A549 (cell line): Measurements from ENCODE around the gene UNC79. TPM values are rescaled to one million over a fixed set of nuclear protein-coding genes. Genes with fewer than 3 reads are reported as not detected.
A peak's percentile ranks its signal among the peaks of the same experiment; 100 is the strongest.

Experiments
- ATAC-seq, 2 experiments: fragments of 200-7000 bp in 1 of 2; fragments of >200 bp in 1 of 2; cut with Nextera tagmentation in 1 of 2; cut with Tn5 transposase in 1 of 2; 3 replicates each; pipeline versions ENCODE4 v1.8.0 to v1.9.1; 2018 to 2020; ENCODE audit warnings: mild to moderate bottlenecking in 1 of 2, moderate library complexity in 1 of 2
- CTCF ChIA-PET: fragments of 300-600 bp; sonication (Branson Sonifier 250); formaldehyde crosslinking; extraction: SDS; loops from one replicate; lab custom pipeline; 2021; ENCODE audit warnings: antibody characterized with exemption, inconsistent platforms; lab: Yijun Ruan, JAX
- POLR2A ChIA-PET: fragments of 350-600 bp; formaldehyde crosslinking; extraction: SDS; loops from one replicate; lab custom pipeline; 2021; ENCODE audit warnings: antibody characterized with exemption, inconsistent platforms; lab: Yijun Ruan, JAX
- DNase-seq, 2 experiments: peaks; one replicate each; pipeline versions ENCODE4 v3.0.0 to v3.0.0-alpha.2; 2011 to 2016; ENCODE audit warnings: low read depth in 1 of 2, low spot score in 1 of 2
- FAIRE-seq: peaks from 2 replicates; lab custom pipeline; 2011; peaks lifted over from hg19 to GRCh38; lab: Jason Lieb, UNC
- H3K27ac ChIP-seq, 2 experiments: fragments of >200 bp; sonication (Bioruptor Twin); formaldehyde crosslinking; 3 replicates each; pipeline ENCODE4 v1.5.1; 2016 to 2017
- H3K4me1 ChIP-seq: fragments of >200 bp; sonication (Bioruptor Twin); formaldehyde crosslinking; 3 replicates; pipeline ENCODE4 v1.6.1; 2016
- H3K4me2 ChIP-seq: fragments of >200 bp; sonication (Bioruptor Twin); formaldehyde crosslinking; 3 replicates; pipeline ENCODE4 v1.6.1; 2016
- H3K4me3 ChIP-seq: fragments of >200 bp; sonication (Bioruptor Twin); formaldehyde crosslinking; 3 replicates; pipeline ENCODE4 v1.5.1; 2016
- H3K9me3 ChIP-seq: fragments of >200 bp; sonication (Bioruptor Twin); formaldehyde crosslinking; 3 replicates; pipeline ENCODE4 v1.6.1; 2016
- CTCF ChIP-seq: fragments of >200 bp; sonication (Bioruptor Twin); formaldehyde crosslinking; IDR thresholded peaks from 3 replicates; pipeline ENCODE4 v1.5.1; 2016
- EP300 ChIP-seq, 2 experiments: fragments of >200 bp; sonication (Bioruptor Twin); formaldehyde crosslinking; IDR thresholded peaks; 2 replicates in 1 of 2; 3 replicates in 1 of 2; pipeline ENCODE4 v1.6.1; 2016 to 2017
- ESRRA ChIP-seq: fragments of 150-350 bp; IDR thresholded peaks from 2 replicates; pipeline ENCODE4 v1.6.1; 2014; ENCODE audit warnings: mild to moderate bottlenecking, low read length, borderline replicate concordance
- FOSB ChIP-seq: fragments of 250-450 bp; sonication (Bioruptor Pico); IDR thresholded peaks from 2 replicates; pipeline ENCODE4 v1.5.0; 2020; ENCODE audit warnings: mild to moderate bottlenecking, moderate library complexity
- FOXS1 ChIP-seq: fragments of 250-450 bp; sonication (Bioruptor Pico); IDR thresholded peaks from 2 replicates; pipeline ENCODE4 v1.5.0; 2020; ENCODE audit warnings: mild to moderate bottlenecking, moderate library complexity
- GATA3 ChIP-seq: IDR thresholded peaks from 2 replicates; pipeline ENCODE4 v1.6.1; 2012; ENCODE audit warnings: borderline replicate concordance
- HES2 ChIP-seq: fragments of >200 bp; sonication (Bioruptor Twin); formaldehyde crosslinking; IDR thresholded peaks from 2 replicates; pipeline ENCODE4 v1.6.1; 2016
- HEYL ChIP-seq: fragments of 250-450 bp; sonication (Bioruptor Pico); IDR thresholded peaks from 2 replicates; pipeline ENCODE4 v1.8.0; 2021; ENCODE audit warnings: mild to moderate bottlenecking, moderate library complexity
- HOXB13 ChIP-seq: fragments of 250-450 bp; sonication (Bioruptor Pico); IDR thresholded peaks from 2 replicates; pipeline ENCODE4 v1.5.0; 2020; ENCODE audit warnings: low read depth, mild to moderate bottlenecking, moderate library complexity
- KDM5A ChIP-seq: fragments of 200-600 bp; sonication (generic); IDR thresholded peaks from 2 replicates; pipeline ENCODE4 v1.6.1; 2016; ENCODE audit warnings: antibody characterized with exemption, mild to moderate bottlenecking
- MAZ ChIP-seq: fragments of 150-350 bp; IDR thresholded peaks from 2 replicates; pipeline ENCODE4 v1.6.1; 2014; ENCODE audit warnings: antibody characterized with exemption, low read depth, low read length, borderline replicate concordance
- NPAS2 ChIP-seq: fragments of 250-450 bp; sonication (Bioruptor Pico); IDR thresholded peaks from 2 replicates; pipeline ENCODE4 v1.8.0; 2022; ENCODE audit warnings: mild to moderate bottlenecking, moderate library complexity, borderline replicate concordance
- NR3C1 ChIP-seq: fragments of >200 bp; sonication (Bioruptor Twin); formaldehyde crosslinking; IDR thresholded peaks from 3 replicates; pipeline ENCODE4 v1.6.1; 2017
- PBX3 ChIP-seq: IDR thresholded peaks from 2 replicates; pipeline ENCODE4 v1.6.1; 2012
- POLR2A ChIP-seq: IDR thresholded peaks from 2 replicates; pipeline ENCODE4 v1.6.1; 2012; ENCODE audit warnings: mild to moderate bottlenecking, low read length
- RARB ChIP-seq: fragments of 250-450 bp; sonication (Bioruptor Pico); IDR thresholded peaks from 2 replicates; pipeline ENCODE4 v1.8.0; 2021; ENCODE audit warnings: mild to moderate bottlenecking, moderate library complexity
- RCOR1 ChIP-seq: fragments of 150-350 bp; IDR thresholded peaks from 2 replicates; pipeline ENCODE4 v1.6.1; 2014; ENCODE audit warnings: antibody characterized with exemption, low read length, low read depth
- REST ChIP-seq: fragments of 200-600 bp; sonication (generic); IDR thresholded peaks from 2 replicates; pipeline ENCODE4 v1.6.1; 2016; ENCODE audit warnings: antibody characterized with exemption, mild to moderate bottlenecking, moderate library complexity
- RNF2 ChIP-seq: fragments of 200-600 bp; sonication (generic); IDR thresholded peaks from 2 replicates; pipeline ENCODE4 v1.6.1; 2016; ENCODE audit warnings: low read depth, mild to moderate bottlenecking, antibody characterized with exemption, moderate library complexity, borderline replicate concordance
- SMC3 ChIP-seq: fragments of >200 bp; sonication (Bioruptor Twin); formaldehyde crosslinking; IDR thresholded peaks from 3 replicates; pipeline ENCODE4 v1.6.1; 2018; ENCODE audit warnings: inconsistent platforms
- TP53 ChIP-seq: fragments of 250-450 bp; sonication (Bioruptor Pico); IDR thresholded peaks from 2 replicates; pipeline ENCODE4 v1.5.0; 2021; ENCODE audit warnings: mild to moderate bottlenecking, moderate library complexity
- ZC3H11A ChIP-seq: fragments of 450-650 bp; IDR thresholded peaks from 2 replicates; pipeline ENCODE4 v1.6.1; 2014; ENCODE audit warnings: antibody characterized with exemption, mild to moderate bottlenecking
- ZFP36 ChIP-seq: fragments of 450-650 bp; IDR thresholded peaks from 2 replicates; pipeline ENCODE4 v1.6.1; 2014; ENCODE audit warnings: borderline replicate concordance; ENCODE audit not compliant: partially characterized antibody
- WGBS: methylation state at CpG from one replicate; pipeline ENCODE4 v1.1.6; 2017; ENCODE audit errors: missing lambda C conversion rate; 5-methylcytosine and 5-hydroxymethylcytosine counted together
- polyA plus RNA-seq, 4 experiments: library from polyadenylated mRNA; depleted of rRNA in 3 of 4; stranded (reverse); fragments of >200 nt; fragmentation: RNase III in 1 of 4; extraction: RNeasy Plus Mini Kit Qiagen cat#74134 plus additional on column Dnase treatment in 1 of 4; gene quantifications; 2 replicates in 3 of 4; 3 replicates in 1 of 4; pipeline ENCODE4 v1.2.3, GENCODE V29; 2011 to 2017

The UNC79 gene
- polyA plus RNA-seq, 2 of the 4 experiments (the other 2 are of a cell fraction), result 0.01 TPM

GRCh38 chr14:93733631-93734030, 302.9 kb downstream of the UNC79 start:
- Histone ChIP-seq H3K4me2 (no peak overlapping the region), H3K27ac (no peak overlapping the region), H3K4me3 (no peak overlapping the region), H3K9me3 (no peaks in the 10 kb centered on the region), H3K4me1 (no peaks in the 10 kb centered on the region)
- 49% methylated on average over 6 of the region's 6 CpGs for WGBS
- TF ChIP-seq ZC3H11A, result no peak
- TF ChIP-seq HEYL, result no peak
- no peak for TF ChIP-seq ESRRA
- no peak for TF ChIP-seq CTCF
- TF ChIP-seq HOXB13 (CRISPR knock-in tag), result no peak
- TF ChIP-seq SMC3, result no peak
- no peak for TF ChIP-seq NPAS2
- TF ChIP-seq EP300 (IDR thresholded peaks at IDR 0.05), result no peak
- TF ChIP-seq REST, result no peak
- no peak for TF ChIP-seq GATA3
- TF ChIP-seq RNF2, result no peak
- no peak for TF ChIP-seq POLR2A
- CTCF ChIA-PET, result no interaction called here
- FAIRE-seq (no peak), DNase-seq (no peak), ATAC-seq (no peak)
- POLR2A ChIA-PET, result no interaction called here

- H3K4me1 ChIP-seq, result no peaks in the 10 kb centered on the region
- POLR2A ChIA-PET, result no interaction called here
- TF ChIP-seq GATA3, result no peak
- TF ChIP-seq RCOR1, result no peak
- no peak for TF ChIP-seq MAZ
- TF ChIP-seq PBX3, result no peak
- TF ChIP-seq FOXS1, result no peak
- TF ChIP-seq ESRRA, result no peak
- no peak for TF ChIP-seq FOSB (CRISPR knock-in tag)
- TF ChIP-seq HEYL, result no peak
- no peak for TF ChIP-seq ZFP36
- no peak for TF ChIP-seq TP53 (CRISPR knock-in tag)
- no peak for TF ChIP-seq NR3C1
- no peak for TF ChIP-seq KDM5A
- no peak for TF ChIP-seq HES2
- no peak for TF ChIP-seq RARB (CRISPR knock-in tag)
- TF ChIP-seq, all 56 proteins: peak for 0
- no peak overlapping the region for H3K4me2 ChIP-seq
- FAIRE-seq (no peak), ATAC-seq (peak in 1 of 2 experiments; percentile 58; a peak in 2 of 6 replicates), DNase-seq (no peak)
- WGBS, result 72% methylated on average over 20 of the region's 25 CpGs
- H3K27ac ChIP-seq, result no peak overlapping the region
- H3K4me3 ChIP-seq, result no peak overlapping the region
- CTCF ChIA-PET, result interaction anchor here (0.8 kb wide), 1 partner anchor 206 kb away, joined by 3 read pairs; no protein-coding TSS in a partner anchor
- H3K9me3 ChIP-seq, result no peaks in the 10 kb centered on the region
Measured at GRCh38 chr14:93734086-93734822, 303.5 kb downstream of the UNC79 start.
